ENCODE results near the gene SUPT3H. TPM values are rescaled to one million over a fixed set of nuclear protein-coding genes. Genes with fewer than 3 reads are reported as not detected.
"Not testable (repeated sequence)": the region's sequence is repeated elsewhere in the genome, so short reads cannot be mapped to it uniquely, and the experiment has no call there.

SUPT3H gene
- total and polyA plus RNA-seq, 2 donors = 9.4 to 12.5 TPM

DNA sequence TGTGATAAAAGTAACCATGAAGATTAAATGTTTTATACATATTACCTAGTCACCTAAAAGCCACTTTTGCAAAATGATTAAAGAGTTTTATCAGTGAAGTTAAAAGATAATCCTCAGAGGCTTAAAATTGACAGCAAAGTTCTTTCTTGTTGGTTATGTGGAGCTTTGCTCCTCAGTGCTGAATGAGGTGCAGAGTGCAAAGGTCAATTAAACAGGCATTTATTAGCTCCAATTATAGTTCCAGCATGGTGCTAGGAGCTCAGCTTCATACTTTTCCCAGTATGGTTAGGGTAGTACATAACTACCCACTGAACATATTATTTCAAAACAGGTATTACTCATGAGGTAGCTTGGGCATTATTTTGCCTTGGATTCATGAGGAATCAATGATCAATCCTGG is 463.6 kb downstream of the SUPT3H start:
- H3K36me3 ChIP-seq (ENCODE audit: insufficient read depth) = no peaks in the 10 kb centered on the region
- no peak for DNase-seq (ENCODE audit: extremely low spot score)
- no peak overlapping the region for H3K27ac ChIP-seq (ENCODE audit: low read depth)
- no peaks in the 10 kb centered on the region for H3K4me1 ChIP-seq (ENCODE audit: insufficient read depth)
- no peak overlapping the region for H3K4me3 ChIP-seq (ENCODE audit: low read depth, low read length)

DNA sequence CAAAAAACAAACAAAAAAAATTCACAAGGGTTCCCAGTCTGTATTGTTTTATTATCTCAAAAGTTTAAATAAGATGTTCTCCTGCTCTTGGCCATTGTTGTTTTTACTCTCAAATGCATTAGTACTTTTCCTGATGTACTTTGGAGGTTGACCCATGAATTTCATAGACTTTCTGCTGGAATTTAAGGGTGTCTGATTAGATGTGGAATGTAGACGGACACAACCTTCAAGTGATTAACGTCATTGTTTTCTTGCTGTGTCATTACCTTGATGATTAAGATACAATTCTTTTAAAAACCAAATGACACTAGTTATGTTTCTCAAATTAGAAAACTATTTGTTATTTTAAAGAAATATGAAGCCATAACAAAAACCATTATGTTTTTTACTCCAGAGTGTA is 471.0 kb downstream of the SUPT3H start:
- H3K36me3 ChIP-seq (ENCODE audit: insufficient read depth) = no peaks in the 10 kb centered on the region
- DNase-seq (ENCODE audit: extremely low spot score) = no peak
- no peak overlapping the region for H3K27ac ChIP-seq (ENCODE audit: low read depth)
- H3K4me1 ChIP-seq (ENCODE audit: insufficient read depth) = no peaks in the 10 kb centered on the region
- H3K4me3 ChIP-seq (ENCODE audit: low read depth, low read length) = no peak overlapping the region
- WGBS = 88% methylated on average over 2 of the region's 2 CpGs

DNA sequence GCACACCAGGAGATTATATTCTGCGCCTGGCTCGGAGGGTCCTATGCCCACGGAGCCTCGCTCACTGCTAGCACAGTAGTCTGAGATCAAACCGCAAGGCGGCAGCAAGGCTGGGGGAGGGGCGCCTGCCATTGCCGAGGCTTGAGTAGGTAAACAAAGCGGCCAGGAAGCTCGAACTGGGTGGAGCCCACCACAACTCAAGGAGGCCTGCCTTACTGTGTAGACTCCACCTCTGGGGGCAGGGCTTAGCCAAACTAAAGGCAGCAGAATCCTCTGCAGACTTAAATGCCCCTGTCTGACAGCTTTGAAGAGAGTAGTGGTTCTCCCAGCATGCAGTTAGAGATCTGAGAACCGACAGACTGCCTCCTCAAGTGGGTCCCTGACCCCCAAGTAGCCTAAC is 477.4 kb downstream of the SUPT3H start:
- not testable (repeated sequence) for H3K4me3 ChIP-seq (ENCODE audit: low read depth, low read length); H3K27ac ChIP-seq (ENCODE audit: low read depth); DNase-seq (ENCODE audit: extremely low spot score); H3K36me3 ChIP-seq (ENCODE audit: insufficient read depth); H3K4me1 ChIP-seq (ENCODE audit: insufficient read depth)
- 93% methylated on average over 11 of the region's 11 CpGs for WGBS

DNA sequence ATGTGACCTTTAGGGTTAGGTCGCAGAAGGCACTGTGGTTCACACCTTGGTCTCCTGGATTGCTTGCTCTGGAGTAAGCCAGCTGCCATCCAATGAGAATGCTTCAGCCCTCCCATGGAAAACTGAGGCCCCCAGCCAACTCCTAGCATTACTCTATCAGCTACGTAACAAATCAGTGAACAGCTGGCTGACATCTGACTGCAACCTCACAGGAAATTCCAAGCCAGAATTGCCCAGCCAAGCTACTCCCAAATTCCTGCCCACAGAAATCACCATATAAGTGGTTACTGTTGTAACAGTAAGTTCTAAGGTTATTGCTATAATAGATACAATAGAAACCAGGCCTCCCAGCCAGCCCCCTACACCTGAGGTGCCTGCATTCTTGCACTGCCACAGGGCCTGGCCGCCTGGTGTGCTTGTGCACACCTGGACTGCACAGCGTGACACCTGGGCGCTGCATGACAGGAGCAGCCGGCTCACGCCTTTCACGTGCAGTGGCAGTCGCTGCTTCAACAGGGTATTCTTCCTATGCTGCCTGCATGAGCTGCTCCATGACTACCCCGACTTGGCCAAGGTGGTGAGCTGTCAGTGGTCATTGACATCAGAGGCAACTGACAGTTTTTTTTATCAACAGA is 479.3 kb downstream of the SUPT3H start:
- DNase-seq (ENCODE audit: extremely low spot score) = no peak
- WGBS = 91% methylated on average over 10 of the region's 10 CpGs
- no peaks in the 10 kb centered on the region for H3K4me1 ChIP-seq (ENCODE audit: insufficient read depth)
- H3K36me3 ChIP-seq (ENCODE audit: insufficient read depth) = no peaks in the 10 kb centered on the region
- no peak overlapping the region for H3K27ac ChIP-seq (ENCODE audit: low read depth)
- H3K4me3 ChIP-seq (ENCODE audit: low read depth, low read length) = no peak overlapping the region

DNA sequence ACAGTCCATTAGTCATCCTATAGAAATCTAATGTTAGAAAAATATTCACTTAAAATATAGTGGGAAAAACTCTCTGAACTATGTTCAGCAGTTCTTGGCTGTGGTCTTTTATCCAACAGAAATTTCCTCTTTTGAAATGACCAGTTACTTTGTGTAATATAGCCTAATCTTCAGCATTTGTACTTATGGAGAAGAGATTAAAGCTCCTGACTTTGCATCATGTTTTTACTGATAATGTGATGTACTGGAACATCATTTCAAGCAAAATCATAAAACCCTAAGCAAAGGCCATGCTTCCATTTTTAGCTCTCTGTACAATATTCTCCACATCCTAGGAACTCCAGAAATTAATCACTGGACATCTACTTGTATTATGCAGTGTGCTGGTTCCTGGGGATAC is 480.4 kb downstream of the SUPT3H start:
- no peaks in the 10 kb centered on the region for H3K4me1 ChIP-seq (ENCODE audit: insufficient read depth)
- H3K4me3 ChIP-seq (ENCODE audit: low read depth, low read length) = no peak overlapping the region
- no peaks in the 10 kb centered on the region for H3K36me3 ChIP-seq (ENCODE audit: insufficient read depth)
- H3K27ac ChIP-seq (ENCODE audit: low read depth) = no peak overlapping the region
- DNase-seq (ENCODE audit: extremely low spot score) = no peak

DNA sequence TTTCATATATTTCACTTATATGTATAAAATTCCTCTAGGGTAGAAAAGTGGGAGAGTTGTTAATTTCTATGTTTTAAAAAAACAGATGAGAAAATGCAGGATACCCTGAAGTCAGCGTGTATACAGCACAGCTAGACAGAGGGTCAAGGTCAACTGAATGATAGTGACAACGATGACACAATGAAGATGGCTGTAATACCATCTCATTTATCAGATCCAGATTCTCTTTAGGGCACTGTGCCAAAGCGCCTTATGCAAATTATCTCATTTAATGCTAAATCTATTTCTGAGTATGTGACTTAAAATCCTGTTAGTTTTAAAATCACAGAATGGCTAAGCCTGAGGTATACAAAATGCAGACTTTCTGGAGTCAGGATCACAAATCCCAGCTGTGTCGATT is 481.0 kb downstream of the SUPT3H start:
- Histone ChIP-seq H3K36me3 (ENCODE audit: insufficient read depth) (no peaks in the 10 kb centered on the region), H3K4me1 (ENCODE audit: insufficient read depth) (no peaks in the 10 kb centered on the region), H3K4me3 (ENCODE audit: low read depth, low read length) (no peak overlapping the region), H3K27ac (ENCODE audit: low read depth) (no peak overlapping the region)
- DNase-seq (ENCODE audit: extremely low spot score) = no peak
- WGBS = 49% methylated on average over 4 of the region's 4 CpGs

DNA sequence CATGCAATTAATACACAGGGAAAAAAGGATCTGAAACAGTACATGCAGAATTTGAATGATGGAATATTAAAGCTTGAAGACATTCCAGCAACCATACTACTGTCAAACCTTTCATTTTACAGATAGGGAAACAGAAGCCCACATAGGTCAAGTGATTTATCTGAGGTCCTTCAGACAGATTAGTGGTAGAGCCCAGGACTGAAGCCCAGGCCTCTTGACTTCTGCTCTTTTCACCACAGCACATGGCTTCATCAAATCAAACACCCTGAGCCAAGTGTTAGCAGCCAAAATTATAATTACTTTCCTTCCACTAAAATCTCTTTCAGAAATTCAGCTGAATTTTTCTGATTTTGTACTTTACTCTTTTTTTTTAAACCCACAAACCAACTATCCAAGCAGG is 485.2 kb downstream of the SUPT3H start:
- Histone ChIP-seq H3K27ac (ENCODE audit: low read depth) (no peak overlapping the region), H3K4me1 (ENCODE audit: insufficient read depth) (no peaks in the 10 kb centered on the region), H3K36me3 (ENCODE audit: insufficient read depth) (no peaks in the 10 kb centered on the region), H3K4me3 (ENCODE audit: low read depth, low read length) (no peak overlapping the region)
- no peak for DNase-seq (ENCODE audit: extremely low spot score)

DNA sequence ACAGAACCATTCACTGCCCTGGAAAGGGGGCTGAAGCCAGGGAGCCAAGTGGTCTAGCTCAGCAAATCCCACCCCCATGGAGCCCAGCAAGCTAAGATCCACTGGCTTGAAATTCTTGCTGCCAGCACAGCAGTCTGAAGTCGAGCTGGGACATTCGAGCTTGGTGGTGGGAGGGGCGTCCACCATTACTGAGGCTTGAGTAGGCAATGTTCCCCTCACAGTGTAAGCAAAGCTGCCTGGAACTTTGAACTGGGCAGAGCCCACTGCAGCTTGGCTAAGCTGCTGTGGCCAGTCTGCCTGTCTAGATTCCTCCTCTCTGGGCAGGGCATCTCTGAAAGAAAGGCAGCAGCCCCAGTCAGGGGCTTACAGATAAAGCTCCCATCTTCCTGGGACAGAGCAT is 498.7 kb downstream of the SUPT3H start:
- H3K27ac ChIP-seq (ENCODE audit: low read depth); H3K4me1 ChIP-seq (ENCODE audit: insufficient read depth); H3K4me3 ChIP-seq (ENCODE audit: low read depth, low read length); DNase-seq (ENCODE audit: extremely low spot score); H3K36me3 ChIP-seq (ENCODE audit: insufficient read depth): not testable (repeated sequence)
- WGBS = 68% methylated on average over 3 of the region's 3 CpGs

DNA sequence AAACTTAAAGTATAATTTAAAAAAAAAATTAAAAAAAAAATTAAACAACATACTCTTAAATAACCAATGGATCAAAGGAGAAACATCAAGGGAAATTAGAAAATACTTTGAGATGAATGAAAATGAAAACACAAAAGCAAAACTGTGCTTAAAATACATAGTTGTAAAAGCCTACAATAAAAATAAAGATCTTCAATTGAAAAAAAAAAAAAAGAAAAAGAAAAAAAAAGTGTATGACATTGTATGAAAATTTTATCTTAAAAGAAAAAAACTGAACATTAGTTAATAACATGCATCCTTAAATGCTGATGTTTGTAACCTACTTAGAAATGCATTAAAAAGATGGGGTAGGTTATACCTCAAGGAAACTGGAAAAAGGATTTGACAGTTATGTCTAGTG is 501.1 kb downstream of the SUPT3H start:
- not testable (repeated sequence) for H3K27ac ChIP-seq (ENCODE audit: low read depth); H3K4me3 ChIP-seq (ENCODE audit: low read depth, low read length); DNase-seq (ENCODE audit: extremely low spot score); H3K4me1 ChIP-seq (ENCODE audit: insufficient read depth); H3K36me3 ChIP-seq (ENCODE audit: insufficient read depth)

DNA sequence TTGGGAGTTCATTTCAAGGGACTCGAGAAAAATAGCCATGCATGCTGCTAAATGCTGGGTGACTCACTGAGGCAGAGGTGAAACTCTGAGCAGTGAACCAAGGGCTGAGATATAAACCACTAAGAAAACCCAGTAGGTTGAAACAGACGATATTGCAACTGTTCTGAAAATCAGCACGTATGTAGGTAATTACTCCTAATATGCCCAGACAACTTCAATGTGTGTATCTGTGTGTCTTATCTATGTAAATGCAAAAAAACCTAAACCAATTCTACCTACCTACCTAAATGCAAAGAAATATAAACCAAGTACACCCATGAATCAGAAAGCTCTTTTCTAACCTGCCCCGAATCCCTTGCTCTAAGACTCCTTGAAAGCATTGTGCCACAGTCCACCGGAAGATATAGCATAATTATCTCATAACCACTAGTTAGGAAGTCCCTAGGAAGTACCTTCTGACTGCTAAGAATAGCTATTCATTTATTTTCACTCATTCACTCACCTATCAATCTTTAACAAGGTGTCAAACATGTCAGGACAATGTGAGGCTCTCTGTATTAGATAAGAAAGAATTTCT is 508.3 kb downstream of the SUPT3H start:
- WGBS = 90% methylated on average over 5 of the region's 5 CpGs
- Histone ChIP-seq H3K27ac (ENCODE audit: low read depth) (no peak overlapping the region), H3K36me3 (ENCODE audit: insufficient read depth) (no peaks in the 10 kb centered on the region), H3K4me1 (ENCODE audit: insufficient read depth) (no peaks in the 10 kb centered on the region), H3K4me3 (ENCODE audit: low read depth, low read length) (no peak overlapping the region)
- no peak for DNase-seq (ENCODE audit: extremely low spot score)

DNA sequence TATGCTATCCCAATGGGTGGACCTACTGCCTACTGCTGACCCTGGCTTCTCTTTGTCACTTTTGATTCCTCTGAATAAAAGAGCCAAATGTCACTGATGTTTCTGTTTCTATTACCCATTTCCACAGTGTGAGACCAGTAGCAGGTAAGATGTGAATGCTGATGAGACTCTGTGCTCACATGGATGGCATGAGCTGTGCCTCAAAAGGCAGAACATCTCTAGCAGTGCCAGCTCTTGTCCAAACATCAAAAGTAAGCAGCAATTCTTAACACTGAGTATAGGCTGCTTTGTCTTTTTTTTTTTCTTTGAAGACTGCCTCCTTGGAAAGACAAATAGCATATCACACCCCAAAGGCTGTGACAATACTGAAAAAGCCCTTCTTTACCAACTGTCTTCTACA is 508.8 kb downstream of the SUPT3H start:
- H3K4me3 ChIP-seq (ENCODE audit: low read depth, low read length) = no peak overlapping the region
- DNase-seq (ENCODE audit: extremely low spot score) = no peak
- H3K27ac ChIP-seq (ENCODE audit: low read depth) = no peak overlapping the region
- no peaks in the 10 kb centered on the region for H3K36me3 ChIP-seq (ENCODE audit: insufficient read depth)
- no peaks in the 10 kb centered on the region for H3K4me1 ChIP-seq (ENCODE audit: insufficient read depth)

DNA sequence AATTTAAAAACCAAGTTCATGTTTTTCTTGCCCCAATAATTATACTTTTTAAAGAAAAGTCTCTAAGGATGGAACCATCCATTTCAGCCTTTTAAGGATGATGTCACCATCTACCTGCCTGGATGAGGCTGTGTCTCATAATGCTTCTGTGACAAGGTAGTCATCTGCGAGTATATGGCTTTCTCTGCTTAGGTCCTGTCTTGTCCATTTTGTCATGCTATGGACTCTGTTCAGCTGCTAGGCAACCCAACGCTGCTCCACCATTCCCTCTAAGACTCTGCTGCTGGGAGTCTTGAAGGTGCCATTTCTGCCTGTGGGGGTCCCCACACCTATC is 509.4 kb downstream of the SUPT3H start:
- Histone ChIP-seq H3K27ac (ENCODE audit: low read depth) (no peak overlapping the region), H3K36me3 (ENCODE audit: insufficient read depth) (no peaks in the 10 kb centered on the region), H3K4me3 (ENCODE audit: low read depth, low read length) (no peak overlapping the region), H3K4me1 (ENCODE audit: insufficient read depth) (no peaks in the 10 kb centered on the region)
- 94% methylated on average over 2 of the region's 2 CpGs for WGBS
- no peak for DNase-seq (ENCODE audit: extremely low spot score)

DNA sequence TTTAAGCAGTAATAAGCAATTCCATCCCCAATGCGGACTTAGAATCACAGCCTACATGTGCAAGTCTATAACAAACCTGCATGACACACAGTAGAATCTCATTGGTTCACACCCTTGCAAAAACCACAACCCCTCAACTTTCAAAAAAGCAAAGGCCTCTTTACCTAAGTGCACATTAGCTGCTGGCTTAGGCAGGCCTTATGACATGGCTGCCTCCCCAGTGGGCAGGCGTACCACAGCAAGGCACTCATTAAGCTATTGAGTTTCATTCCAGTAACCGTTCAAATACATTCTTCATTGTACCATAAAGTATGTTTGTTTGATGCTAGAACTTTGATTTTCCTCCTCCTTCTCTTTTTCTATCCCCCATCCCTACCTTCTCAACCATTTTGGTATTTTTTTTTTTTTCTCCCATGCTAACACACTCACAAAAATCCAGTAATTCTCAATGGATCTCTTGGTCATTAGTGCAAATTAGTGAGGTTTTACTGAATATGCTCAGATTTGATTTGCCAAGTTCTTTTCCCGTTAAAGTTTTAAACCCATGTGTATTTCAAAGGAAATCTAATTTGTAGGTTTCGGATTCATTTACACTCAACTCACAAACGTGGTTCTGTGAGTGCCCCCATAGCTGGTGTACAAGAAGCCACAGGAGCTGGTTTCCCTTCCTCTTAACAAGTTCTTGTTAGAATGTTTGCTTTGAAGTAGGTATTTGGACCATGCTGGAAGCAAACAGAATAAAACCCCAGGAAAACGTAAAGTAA is 510.0 kb downstream of the SUPT3H start:
- WGBS = 89% methylated on average over 7 of the region's 7 CpGs
- no peak overlapping the region for H3K27ac ChIP-seq (ENCODE audit: low read depth)

DNA sequence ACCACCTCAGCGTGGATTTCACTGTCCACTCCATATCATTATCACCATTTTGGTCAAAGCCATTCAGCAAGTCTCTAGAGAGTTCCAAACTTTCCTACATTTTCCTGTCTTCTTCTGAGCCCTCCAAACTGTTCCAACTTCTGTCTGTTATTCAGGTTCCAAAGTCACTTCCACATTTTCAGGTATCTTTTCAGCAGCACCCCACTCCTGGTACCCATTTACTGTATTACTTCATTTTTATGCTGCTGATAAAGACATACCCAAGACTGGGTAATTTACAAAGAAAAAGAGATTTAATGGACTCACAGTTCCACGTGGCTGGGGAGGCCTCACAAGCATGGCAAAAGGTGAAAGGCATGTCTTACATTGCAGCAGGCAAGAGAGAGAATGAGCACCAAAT is 512.5 kb downstream of the SUPT3H start:
- not testable (repeated sequence) for H3K27ac ChIP-seq (ENCODE audit: low read depth); H3K4me3 ChIP-seq (ENCODE audit: low read depth, low read length); DNase-seq (ENCODE audit: extremely low spot score); H3K4me1 ChIP-seq (ENCODE audit: insufficient read depth); H3K36me3 ChIP-seq (ENCODE audit: insufficient read depth)
- WGBS = 89% methylated on average over 2 of the region's 2 CpGs

More for the DNA sequence above, 510.0 kb downstream of the SUPT3H start:
- H3K36me3 ChIP-seq (ENCODE audit: insufficient read depth) = no peaks in the 10 kb centered on the region
- H3K4me1 ChIP-seq (ENCODE audit: insufficient read depth) = no peaks in the 10 kb centered on the region
- DNase-seq (ENCODE audit: extremely low spot score) = no peak
- no peak overlapping the region for H3K4me3 ChIP-seq (ENCODE audit: low read depth, low read length)
